Measurements from ENCODE around the gene HIPK1.
"Not testable (repeated sequence)": the region's sequence is repeated elsewhere in the genome, so short reads cannot be mapped to it uniquely, and the experiment has no call there.

Gene HIPK1

GRCh38 chr1:113943028-113943811 is 14.1 kb downstream of the HIPK1 start:
- H3K27ac Mint-ChIP-seq: no peak overlapping the region
- no peak overlapping the region for H3K4me3 Mint-ChIP-seq
- CTCF ChIA-PET: interaction anchor here (0.7 kb wide), 1 partner anchor 31 kb away, joined by 3 read pairs; no protein-coding TSS in a partner anchor
- H3K27me3 Mint-ChIP-seq: no peaks in the 10 kb centered on the region
- peaks cover 45% of the 10 kb centered on the region for H3K36me3 Mint-ChIP-seq
- no peaks in the 10 kb centered on the region for H3K9me3 Mint-ChIP-seq
- DNase-seq: no peak
- H3K4me1 Mint-ChIP-seq: peaks cover 74% of the 10 kb centered on the region

GRCh38 chr1:113945329-113945728 is 16.2 kb downstream of the HIPK1 start:
- Mint-ChIP-seq H3K27me3 (no peaks in the 10 kb centered on the region), H3K27ac (no peak overlapping the region), H3K4me3 (no peak overlapping the region), H3K36me3 (peaks cover 45% of the 10 kb centered on the region), H3K9me3 (no peaks in the 10 kb centered on the region), H3K4me1 (peaks cover 70% of the 10 kb centered on the region)
- CTCF ChIA-PET: interaction anchor here (1.5 to 3.9 kb wide), 2 partner anchors 15 to 85 kb away, joined by 4 to 29 read pairs; partner anchors contain the start of gene HIPK1
- DNase-seq: no peak

GRCh38 chr1:113946112-113946511 is 17.0 kb downstream of the HIPK1 start:
- Mint-ChIP-seq H3K4me3 (peak overlapping the region; percentile 59), H3K27ac (peak overlapping the region; percentile 95), H3K36me3 (peaks cover 41% of the 10 kb centered on the region), H3K4me1 (peaks cover 63% of the 10 kb centered on the region), H3K9me3 (no peaks in the 10 kb centered on the region), H3K27me3 (no peaks in the 10 kb centered on the region)
- CTCF ChIA-PET: interaction anchor here (1.3 to 3.9 kb wide), 6 partner anchors 9 to 86 kb away, joined by 4 to 29 read pairs (median 4); partner anchors contain the start of gene HIPK1
- DNase-seq: no peak

GRCh38 chr1:113946678-113947387 is 17.7 kb downstream of the HIPK1 start:
- no peaks in the 10 kb centered on the region for H3K9me3 Mint-ChIP-seq
- H3K4me1 Mint-ChIP-seq: peaks cover 62% of the 10 kb centered on the region
- no peaks in the 10 kb centered on the region for H3K27me3 Mint-ChIP-seq
- H3K4me3 Mint-ChIP-seq: peak overlapping the region; percentile 56
- no peak for DNase-seq
- H3K27ac Mint-ChIP-seq: peak overlapping the region; percentile 95
- H3K36me3 Mint-ChIP-seq: peaks cover 44% of the 10 kb centered on the region
- CTCF ChIA-PET: interaction anchor here (0.8 to 3.9 kb wide), 9 partner anchors 10 to 110 kb away, joined by 3 to 29 read pairs (median 4); partner anchors contain the start of gene HIPK1

GRCh38 chr1:113947388-113948107 is 18.4 kb downstream of the HIPK1 start:
- Mint-ChIP-seq H3K27me3 (no peaks in the 10 kb centered on the region), H3K27ac (peak overlapping the region; percentile 95), H3K9me3 (no peaks in the 10 kb centered on the region), H3K4me3 (peak overlapping the region; percentile 56), H3K36me3 (peaks cover 41% of the 10 kb centered on the region), H3K4me1 (peaks cover 58% of the 10 kb centered on the region)
- DNase-seq: no peak
- CTCF ChIA-PET: interaction anchor here (0.8 to 3.9 kb wide), 7 partner anchors 9 to 111 kb away, joined by 3 to 29 read pairs (median 4); partner anchors contain the start of gene HIPK1

GRCh38 chr1:113948151-113948550 is 19.0 kb downstream of the HIPK1 start:
- H3K36me3 Mint-ChIP-seq: peaks cover 43% of the 10 kb centered on the region
- H3K9me3 Mint-ChIP-seq, DNase-seq, H3K27me3 Mint-ChIP-seq: not testable (repeated sequence)
- CTCF ChIA-PET: interaction anchor here (0.8 to 3.9 kb wide), 5 partner anchors 9 to 44 kb away, joined by 3 to 29 read pairs (median 3); partner anchors contain the start of gene HIPK1
- peak overlapping the region; percentile 56 for H3K4me3 Mint-ChIP-seq
- H3K27ac Mint-ChIP-seq: peak overlapping the region; percentile 95
- H3K4me1 Mint-ChIP-seq: peaks cover 56% of the 10 kb centered on the region

- H3K36me3 Mint-ChIP-seq: peaks cover 44% of the 10 kb centered on the region
- no peaks in the 10 kb centered on the region for H3K9me3 Mint-ChIP-seq
- H3K27me3 Mint-ChIP-seq: no peaks in the 10 kb centered on the region
- H3K4me3 Mint-ChIP-seq: no peak overlapping the region
- peak overlapping the region; percentile 95 for H3K27ac Mint-ChIP-seq
- no peak for DNase-seq
- CTCF ChIA-PET: interaction anchor here (0.8 to 1.1 kb wide), 4 partner anchors 9 to 45 kb away, joined by 3 to 4 read pairs (median 4); no protein-coding TSS in a partner anchor
- H3K4me1 Mint-ChIP-seq: peaks cover 58% of the 10 kb centered on the region
Observed at GRCh38 chr1:113949007-113949406, 19.9 kb downstream of the HIPK1 start.

GRCh38 chr1:113950908-113951307 is 21.8 kb downstream of the HIPK1 start:
- CTCF ChIA-PET: interaction anchor here (0.7 to 1.6 kb wide), 2 partner anchors 22 to 82 kb away, joined by 3 to 4 read pairs; no protein-coding TSS in a partner anchor

GRCh38 chr1:113951719-113952118 is 22.6 kb downstream of the HIPK1 start:
- Mint-ChIP-seq H3K4me1 (peaks cover 42% of the 10 kb centered on the region), H3K27me3 (no peaks in the 10 kb centered on the region), H3K9me3 (no peaks in the 10 kb centered on the region), H3K4me3 (no peak overlapping the region), H3K27ac (no peak overlapping the region), H3K36me3 (peaks cover 43% of the 10 kb centered on the region)
- no peak for DNase-seq
- CTCF ChIA-PET: interaction anchor here (1.1 to 1.6 kb wide), 2 partner anchors 19 to 23 kb away, joined by 4 to 6 read pairs; no protein-coding TSS in a partner anchor

More at GRCh38 chr1:113950908-113951307, 21.8 kb downstream of the HIPK1 start:
- Mint-ChIP-seq H3K27me3 (no peaks in the 10 kb centered on the region), H3K27ac (no peak overlapping the region), H3K9me3 (no peaks in the 10 kb centered on the region), H3K36me3 (peaks cover 42% of the 10 kb centered on the region), H3K4me1 (peaks cover 50% of the 10 kb centered on the region), H3K4me3 (no peak overlapping the region)
- DNase-seq: no peak

GRCh38 chr1:113957984-113958383 is 28.9 kb downstream of the HIPK1 start:
- H3K4me1 Mint-ChIP-seq: peaks cover 7% of the 10 kb centered on the region
- CTCF ChIA-PET: interaction anchor here (1.3 kb wide), 1 partner anchor 9 kb away, joined by 4 read pairs; no protein-coding TSS in a partner anchor
- no peak overlapping the region for H3K4me3 Mint-ChIP-seq

GRCh38 chr1:113958691-113959090 is 29.6 kb downstream of the HIPK1 start:
- Mint-ChIP-seq H3K4me3 (no peak overlapping the region), H3K27me3 (no peaks in the 10 kb centered on the region), H3K27ac (no peak overlapping the region), H3K36me3 (peaks cover 75% of the 10 kb centered on the region), H3K9me3 (no peaks in the 10 kb centered on the region), H3K4me1 (peaks cover 12% of the 10 kb centered on the region)
- CTCF ChIA-PET: no interaction called here
- DNase-seq: no peak

More at GRCh38 chr1:113957984-113958383, 28.9 kb downstream of the HIPK1 start:
- Mint-ChIP-seq H3K27ac (no peak overlapping the region), H3K27me3 (no peaks in the 10 kb centered on the region), H3K36me3 (peaks cover 74% of the 10 kb centered on the region), H3K9me3 (no peaks in the 10 kb centered on the region)
- DNase-seq: no peak

GRCh38 chr1:113963281-113963906 is 34.3 kb downstream of the HIPK1 start:
- DNase-seq: no peak
- peaks cover 79% of the 10 kb centered on the region for H3K36me3 Mint-ChIP-seq
- no peak overlapping the region for H3K4me3 Mint-ChIP-seq
- no peaks in the 10 kb centered on the region for H3K9me3 Mint-ChIP-seq
- peaks cover 6% of the 10 kb centered on the region for H3K4me1 Mint-ChIP-seq
- H3K27ac Mint-ChIP-seq: peak overlapping the region; percentile 82
- CTCF ChIA-PET: interaction anchor here (0.7 to 2.8 kb wide), 4 partner anchors 9 to 128 kb away, joined by 3 to 11 read pairs (median 4); no protein-coding TSS in a partner anchor
- H3K27me3 Mint-ChIP-seq: no peaks in the 10 kb centered on the region

Measured in activated naive CD4-positive, alpha-beta T cell treated with anti-CD3 and anti-CD28 coated beads, Interleukin-2, amount 10 ng/mL, durations not matched to agents 7 days and 5 days (primary cell).